SK-N-SH treated with all-trans-retinoic acid at 6 μM for 48 hours (cell line): Measurements from ENCODE around the gene ABCE1.

Source experiments
- ATAC-seq: fragments of 200-7000 bp; cut with Tn5 transposase; 3 replicates; pipeline ENCODE4 v1.9.1; 2020; ENCODE audit warnings: mild to moderate bottlenecking, moderate library complexity
- ARNTL ChIP-seq: fragments of 450-650 bp; formaldehyde crosslinking; IDR thresholded peaks from 2 replicates; pipeline ENCODE4 v1.5.0; 2020; ENCODE audit warnings: low read depth, mild to moderate bottlenecking, moderate library complexity, borderline replicate concordance
- BACH2 ChIP-seq: fragments of 250-450 bp; sonication (Bioruptor Pico); IDR thresholded peaks from 2 replicates; pipeline ENCODE4 v1.9.0; 2021; ENCODE audit warnings: mild to moderate bottlenecking, borderline replicate concordance
- CREB5 ChIP-seq: fragments of 250-450 bp; sonication (Bioruptor Pico); IDR thresholded peaks from 2 replicates; pipeline ENCODE4 v1.5.1; 2020; ENCODE audit warnings: low read depth, mild to moderate bottlenecking, moderate library complexity
- CSDC2 ChIP-seq: fragments of 250-450 bp; sonication (Bioruptor Pico); IDR thresholded peaks from 2 replicates; pipeline ENCODE4 v1.5.0; 2020; ENCODE audit warnings: mild to moderate bottlenecking, moderate library complexity
- ESRRG ChIP-seq: fragments of 250-450 bp; sonication (Bioruptor Pico); IDR thresholded peaks from 2 replicates; pipeline ENCODE4 v1.6.1; 2021; ENCODE audit warnings: mild to moderate bottlenecking
- GLIS3 ChIP-seq: fragments of 250-450 bp; sonication (Bioruptor Pico); IDR thresholded peaks from 2 replicates; pipeline ENCODE4 v1.5.0; 2020; ENCODE audit warnings: mild to moderate bottlenecking, moderate library complexity
- OSR1 ChIP-seq: fragments of 250-450 bp; sonication (Bioruptor Pico); IDR thresholded peaks from 2 replicates; pipeline ENCODE4 v1.8.0; 2022; ENCODE audit warnings: moderate library complexity, mild to moderate bottlenecking, inconsistent platforms
- PATZ1 ChIP-seq: fragments of 250-450 bp; sonication (Bioruptor Pico); IDR thresholded peaks from 2 replicates; pipeline ENCODE4 v1.8.0; 2020; ENCODE audit warnings: mild to moderate bottlenecking, moderate library complexity, borderline replicate concordance
- PPARA ChIP-seq: fragments of 250-450 bp; sonication (Bioruptor Pico); IDR thresholded peaks from 2 replicates; pipeline ENCODE4 v1.5.0; 2020; ENCODE audit warnings: mild to moderate bottlenecking, borderline replicate concordance
- RARB ChIP-seq: fragments of 250-450 bp; sonication (Bioruptor Pico); IDR thresholded peaks from 2 replicates; pipeline ENCODE4 v1.8.0; 2021; ENCODE audit warnings: mild to moderate bottlenecking, moderate library complexity
- SNAI2 ChIP-seq: fragments of 250-450 bp; sonication (Bioruptor Pico); IDR thresholded peaks from 2 replicates; pipeline ENCODE4 v1.5.0; 2020; ENCODE audit warnings: mild to moderate bottlenecking, moderate library complexity
- TCF4 ChIP-seq: fragments of 250-450 bp; sonication (Bioruptor Pico); IDR thresholded peaks from 2 replicates; pipeline ENCODE4 v1.8.0; 2021; ENCODE audit warnings: mild to moderate bottlenecking, moderate library complexity, borderline replicate concordance
- TSHZ2 ChIP-seq: fragments of 250-450 bp; sonication (Bioruptor Pico); IDR thresholded peaks from 2 replicates; pipeline ENCODE4 v1.5.0; 2020; ENCODE audit warnings: mild to moderate bottlenecking, moderate library complexity
- ZC3H10 ChIP-seq: fragments of 250-450 bp; sonication (Bioruptor Pico); IDR thresholded peaks from 2 replicates; pipeline ENCODE4 v1.5.1; 2021; ENCODE audit warnings: mild to moderate bottlenecking, moderate library complexity
- ZFP3 ChIP-seq: fragments of 250-450 bp; sonication (Bioruptor Pico); IDR thresholded peaks from 2 replicates; pipeline ENCODE4 v1.5.0; 2020; ENCODE audit warnings: mild to moderate bottlenecking, moderate library complexity
- ZFP30 ChIP-seq: fragments of 450-650 bp; formaldehyde crosslinking; IDR thresholded peaks from 2 replicates; pipeline ENCODE4 v1.5.0; 2022; ENCODE audit warnings: mild to moderate bottlenecking, moderate library complexity
- ZNF565 ChIP-seq: fragments of 450-650 bp; formaldehyde crosslinking; conservative IDR thresholded peaks from 2 replicates; pipeline ENCODE4 v1.5.0; 2020; ENCODE audit warnings: low read depth, mild to moderate bottlenecking, moderate library complexity
- ZNF70 ChIP-seq: fragments of 450-650 bp; formaldehyde crosslinking; IDR thresholded peaks from 2 replicates; pipeline ENCODE4 v1.5.0; 2020; ENCODE audit warnings: mild to moderate bottlenecking, moderate library complexity
- ZNF8 ChIP-seq: fragments of 450-650 bp; formaldehyde crosslinking; IDR thresholded peaks from 2 replicates; pipeline ENCODE4 v1.5.0; 2020; ENCODE audit warnings: mild to moderate bottlenecking, moderate library complexity
- TF ChIP-seq, protein P1 (sequence below): fragments of 250-450 bp; sonication (Bioruptor Pico); IDR thresholded peaks from 2 replicates; pipeline ENCODE4 v1.8.0; 2021; ENCODE audit warnings: low read depth, mild to moderate bottlenecking, moderate library complexity, borderline replicate concordance

Gene ABCE1

DNA sequence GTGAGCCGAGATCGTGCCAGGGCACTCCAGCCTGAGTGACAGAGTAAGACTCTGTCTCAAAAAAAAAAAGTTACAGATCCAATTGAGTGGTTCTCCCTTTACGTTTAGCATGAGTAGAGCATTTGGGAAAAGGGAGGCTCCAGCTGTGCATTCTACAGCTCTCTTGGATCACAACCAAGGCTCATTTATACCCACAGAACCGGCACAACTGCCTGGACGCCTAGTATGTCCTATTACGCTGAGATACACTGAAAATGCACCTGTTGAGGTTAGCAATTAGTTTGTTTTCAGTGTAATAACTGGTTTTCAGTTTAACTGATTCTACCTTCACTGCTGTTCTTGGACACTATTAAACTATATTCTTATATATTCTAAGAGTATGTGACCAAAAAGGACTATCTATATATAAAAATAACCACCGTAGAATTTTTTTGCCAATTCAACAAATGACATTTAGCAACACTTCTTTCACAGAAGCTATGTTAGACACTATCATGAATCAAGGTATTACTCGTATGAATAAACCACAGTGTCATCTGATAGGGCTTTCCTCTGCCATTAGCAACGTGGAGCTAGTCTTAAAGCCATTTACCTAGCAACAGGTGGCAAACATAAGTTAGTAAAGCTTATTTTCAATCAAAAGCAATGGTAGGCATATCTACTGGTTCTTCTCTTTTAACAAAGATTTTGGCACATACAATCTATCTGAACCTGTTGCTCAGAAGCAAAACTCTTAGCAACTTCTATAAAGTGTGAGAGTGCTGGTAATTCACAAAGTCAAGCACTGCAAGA lies 78.7 kb downstream of the ABCE1 start:
- TF ChIP-seq ZFP3 (CRISPR knock-in tag) (no peak), TCF4 (CRISPR knock-in tag) (no peak), SNAI2 (CRISPR knock-in tag) (no peak), TSHZ2 (CRISPR knock-in tag) (no peak), CREB5 (no peak), GLIS3 (CRISPR knock-in tag) (no peak), ZFP30 (CRISPR knock-in tag) (no peak), ZNF8 (CRISPR knock-in tag) (no peak), PPARA (no peak), ZNF565 (no peak), OSR1 (no peak), RARB (CRISPR knock-in tag) (no peak), ZNF70 (CRISPR knock-in tag) (no peak), BACH2 (no peak)
- TF ChIP-seq, protein P1, sequence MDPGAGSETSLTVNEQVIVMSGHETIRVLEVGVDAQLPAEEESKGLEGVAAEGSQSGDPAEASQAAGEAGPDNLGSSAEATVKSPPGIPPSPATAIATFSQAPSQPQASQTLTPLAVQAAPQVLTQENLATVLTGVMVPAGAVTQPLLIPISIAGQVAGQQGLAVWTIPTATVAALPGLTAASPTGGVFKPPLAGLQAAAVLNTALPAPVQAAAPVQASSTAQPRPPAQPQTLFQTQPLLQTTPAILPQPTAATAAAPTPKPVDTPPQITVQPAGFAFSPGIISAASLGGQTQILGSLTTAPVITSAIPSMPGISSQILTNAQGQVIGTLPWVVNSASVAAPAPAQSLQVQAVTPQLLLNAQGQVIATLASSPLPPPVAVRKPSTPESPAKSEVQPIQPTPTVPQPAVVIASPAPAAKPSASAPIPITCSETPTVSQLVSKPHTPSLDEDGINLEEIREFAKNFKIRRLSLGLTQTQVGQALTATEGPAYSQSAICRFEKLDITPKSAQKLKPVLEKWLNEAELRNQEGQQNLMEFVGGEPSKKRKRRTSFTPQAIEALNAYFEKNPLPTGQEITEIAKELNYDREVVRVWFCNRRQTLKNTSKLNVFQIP (CRISPR knock-in tag) = no peak
- no peak for ATAC-seq

- no peak for ATAC-seq
- TF ChIP-seq CSDC2 = no peak
- TF ChIP-seq ZC3H10 = no peak
- no peak for TF ChIP-seq ESRRG
- TF ChIP-seq, all 23 proteins: peak for 0
Measured at GRCh38 chr4:145177511-145177905, 79.4 kb downstream of the ABCE1 start.

DNA sequence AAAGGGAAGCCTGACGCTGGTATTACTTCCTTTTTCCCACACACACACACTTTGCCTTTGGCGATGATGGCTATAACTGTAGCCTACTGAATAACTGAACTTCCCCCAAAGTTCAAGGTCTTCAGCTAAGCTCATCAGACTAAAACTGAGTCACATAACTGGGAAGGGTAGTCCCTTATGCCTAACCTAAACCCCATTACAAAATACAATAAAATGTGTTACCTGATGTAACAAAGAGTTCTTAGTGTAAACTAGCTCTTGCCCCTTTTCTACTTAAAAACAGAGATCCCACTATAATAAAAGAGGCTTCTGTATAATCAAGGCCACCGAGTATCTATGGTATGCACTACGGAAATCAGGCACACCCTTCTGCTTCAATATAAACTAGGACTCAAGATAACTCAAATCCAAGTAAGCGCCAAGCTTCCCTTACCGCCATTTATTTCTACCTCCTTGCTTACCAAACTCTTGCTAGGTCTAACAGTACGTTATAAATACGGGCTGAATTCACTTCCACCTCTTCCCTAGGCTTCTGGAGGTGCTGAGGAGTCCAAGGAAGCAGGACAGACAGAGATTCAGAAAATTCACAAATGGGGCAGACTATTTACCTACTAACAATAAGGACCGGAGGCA lies 79.9 kb downstream of the ABCE1 start:
- ATAC-seq = no peak
- TF ChIP-seq BACH2 = no peak
- no peak for TF ChIP-seq ZNF8 (CRISPR knock-in tag)
- no peak for TF ChIP-seq OSR1
- no peak for TF ChIP-seq GLIS3 (CRISPR knock-in tag)
- TF ChIP-seq, all 23 proteins: peak for 0

DNA sequence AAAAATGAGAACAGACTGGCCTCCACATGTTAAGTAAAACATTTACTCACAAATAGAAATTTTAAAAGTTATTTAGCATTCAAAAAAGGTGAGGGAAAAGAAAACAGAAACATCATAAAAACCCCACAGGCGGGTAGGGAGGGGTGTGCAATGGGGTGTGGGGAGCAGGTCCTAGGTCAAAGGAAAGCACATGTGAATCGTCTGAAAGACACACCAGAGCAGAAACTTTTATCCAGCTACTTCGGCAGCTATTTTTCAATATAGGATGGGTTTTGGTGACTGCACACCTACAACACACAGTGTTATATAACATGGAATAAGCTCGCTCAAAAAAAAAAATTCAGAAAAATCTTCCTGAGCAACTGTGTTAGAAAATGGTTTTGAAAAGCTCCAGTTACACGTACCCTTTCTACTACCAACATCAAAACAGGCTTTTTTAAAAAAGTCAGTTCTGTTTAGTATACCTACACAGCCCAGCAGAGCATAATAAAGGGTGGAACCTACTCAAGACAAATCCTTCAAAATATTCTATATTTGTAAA lies 80.7 kb downstream of the ABCE1 start:
- no peak for TF ChIP-seq PATZ1 (CRISPR knock-in tag)
- TF ChIP-seq PPARA = no peak
- no peak for TF ChIP-seq GLIS3 (CRISPR knock-in tag)
- no peak for TF ChIP-seq TSHZ2 (CRISPR knock-in tag)
- no peak for TF ChIP-seq TCF4 (CRISPR knock-in tag)
- no peak for TF ChIP-seq BACH2
- no peak for TF ChIP-seq ARNTL (CRISPR knock-in tag)
- no peak for TF ChIP-seq ESRRG
- no peak; the same call in 2 of the 3 replicates for ATAC-seq
